Activated CD8-positive, alpha-beta memory T cell treated with anti-CD3 and anti-CD28 coated beads for 4 hours (primary cell): Measurements from ENCODE around the gene TMEM51.

ENCODE experiments used
- DNase-seq, 2 donors: peaks; one replicate each; pipeline ENCODE4 v3.0.0-alpha.2; 2020; ENCODE audit warnings: low read depth in 2 of 2

TMEM51 gene

DNA sequence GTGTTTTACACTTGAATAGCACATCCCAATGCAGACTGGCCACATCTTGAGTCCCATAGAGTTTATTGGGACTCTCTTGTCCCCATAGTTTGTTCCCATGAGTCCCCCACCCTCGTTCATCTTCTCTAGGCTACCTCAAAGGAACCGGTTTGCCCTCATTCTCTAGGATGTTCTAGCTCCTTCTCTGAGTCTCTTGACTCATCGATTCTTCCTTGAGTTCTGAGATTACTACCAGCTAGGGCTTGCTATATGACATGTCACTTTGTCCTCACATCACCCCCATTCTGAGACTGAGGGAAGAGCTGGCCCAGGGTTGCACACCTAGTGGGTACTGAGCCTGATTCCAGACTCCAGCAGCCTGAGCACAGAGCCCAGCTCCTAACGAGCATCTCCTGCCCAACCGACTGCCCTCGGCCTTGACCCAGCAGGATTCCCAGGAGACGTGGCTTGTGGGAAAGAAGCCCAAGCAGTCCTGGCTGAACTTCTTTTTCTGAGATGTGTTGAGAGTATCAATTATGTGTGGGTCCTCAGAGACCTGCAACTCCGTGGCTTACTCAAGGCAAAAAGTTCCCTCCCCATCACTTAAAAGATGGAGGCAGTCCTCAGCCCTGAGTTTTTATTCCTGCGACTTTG, 42.0 kb downstream of the TMEM51 start:
- no peak for DNase-seq

DNA sequence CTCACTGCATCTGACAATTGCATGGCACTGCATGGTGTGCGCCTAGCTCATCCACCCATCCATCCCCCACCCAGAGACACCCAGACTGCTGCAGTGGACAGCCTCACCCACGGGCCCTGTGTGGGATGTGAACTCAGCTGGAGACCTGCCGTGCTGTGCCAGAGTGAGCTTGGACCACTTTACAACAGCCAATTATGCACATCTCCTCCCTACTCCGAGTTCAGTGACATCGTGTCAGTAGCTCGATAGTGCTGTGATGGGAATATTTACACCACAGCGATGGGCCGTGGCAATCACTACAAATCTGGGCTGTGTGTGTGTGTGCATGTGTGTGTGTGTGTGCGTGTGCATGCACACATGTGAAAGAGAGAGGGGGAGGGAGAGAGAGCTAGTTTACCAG, 42.5 kb downstream of the TMEM51 start:
- no peak for DNase-seq

DNA sequence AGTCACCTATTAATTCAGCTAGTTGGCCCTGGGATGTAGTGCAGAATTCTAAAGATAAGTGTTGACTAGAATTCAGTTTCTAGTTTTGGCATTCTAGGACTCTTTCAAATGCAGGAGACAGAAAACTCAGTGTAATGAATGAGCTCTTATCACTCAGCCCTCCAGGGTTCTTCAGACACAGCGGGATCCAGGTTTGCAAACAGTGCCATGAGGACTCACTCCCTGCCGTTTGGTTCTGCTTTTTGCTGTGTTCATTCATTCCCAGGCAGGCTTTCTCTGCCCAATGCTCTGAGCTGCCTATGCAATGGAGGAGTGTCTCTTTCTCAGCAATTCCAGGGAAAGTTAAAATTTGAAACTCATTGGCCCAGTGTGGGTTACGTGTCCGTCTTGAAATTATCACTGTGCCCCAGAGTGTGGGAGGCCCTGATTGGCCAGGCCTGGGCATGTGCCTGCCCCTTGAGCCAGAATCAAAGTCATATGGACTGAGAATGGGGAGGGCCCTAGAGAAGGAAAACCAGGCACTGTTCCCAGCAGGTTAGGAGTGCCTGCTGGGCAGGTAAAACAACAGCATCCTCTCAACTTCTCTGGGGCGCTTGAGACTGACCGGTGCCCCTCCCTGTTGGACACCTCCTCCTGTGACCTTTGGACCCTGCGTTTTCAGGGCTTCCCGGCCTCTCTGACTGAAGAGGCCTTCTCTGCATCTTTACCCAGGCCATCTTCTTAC, 43.4 kb downstream of the TMEM51 start:
- no peak for DNase-seq

DNA sequence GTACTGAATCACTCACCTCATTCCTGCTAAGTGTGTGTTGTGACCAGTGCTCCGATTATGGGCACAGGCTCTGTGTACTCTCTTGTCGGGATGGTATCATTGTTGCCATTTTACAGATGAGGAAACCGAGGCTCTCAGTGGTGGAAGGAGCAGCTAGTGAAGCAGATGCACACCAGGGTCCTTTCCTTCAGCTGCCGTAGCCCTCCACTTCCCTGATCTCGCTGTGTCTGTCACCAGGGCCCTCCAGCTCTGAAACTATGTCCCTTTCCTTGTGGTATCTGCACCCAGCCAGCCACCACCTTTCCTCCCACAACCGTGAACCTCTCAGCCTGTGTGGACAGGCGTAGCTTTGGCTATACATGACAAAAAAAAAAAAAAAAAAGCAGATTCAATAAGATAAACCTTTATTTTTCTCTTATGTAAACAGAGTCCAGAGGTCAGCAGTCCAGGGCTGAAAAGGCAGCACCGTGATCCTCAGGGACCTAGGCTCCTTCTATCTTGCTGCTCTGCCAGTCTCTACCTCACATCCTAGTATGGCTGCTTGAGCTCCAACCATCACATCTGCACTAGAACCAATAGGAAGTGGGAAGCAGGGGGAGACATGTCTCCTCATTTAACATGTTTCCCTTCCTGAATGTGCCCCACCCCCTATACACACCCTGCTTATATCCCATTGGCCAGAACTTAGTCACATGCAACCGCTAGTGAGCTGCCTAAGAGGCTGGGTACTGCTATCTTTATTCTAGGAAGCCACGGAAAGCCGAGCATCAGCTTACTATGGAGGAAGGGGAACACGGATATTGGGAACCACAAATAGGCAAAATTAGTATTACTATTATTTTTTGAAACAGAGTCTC, 44.3 kb downstream of the TMEM51 start:
- DNase-seq, result no peak

DNA sequence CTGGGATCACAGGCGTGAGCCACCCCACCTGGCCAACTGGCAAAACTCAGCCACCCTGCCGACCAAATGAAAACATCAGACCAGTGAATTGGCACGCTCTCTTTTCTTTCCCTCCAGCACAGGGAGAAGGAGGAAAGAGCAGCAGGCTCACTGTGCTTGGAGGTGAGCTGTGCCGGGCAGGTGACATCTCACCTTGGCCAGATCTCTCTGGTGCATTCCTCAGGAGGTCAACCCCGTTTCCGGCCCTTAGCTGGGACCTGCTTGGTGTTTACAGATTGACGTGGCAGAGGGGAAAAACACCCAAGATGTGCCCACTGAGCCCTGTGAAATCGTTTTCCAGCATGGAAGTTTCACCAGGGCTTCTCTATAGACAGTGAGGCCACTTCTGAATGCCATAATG, 45.1 kb downstream of the TMEM51 start:
- no peak for DNase-seq

DNA sequence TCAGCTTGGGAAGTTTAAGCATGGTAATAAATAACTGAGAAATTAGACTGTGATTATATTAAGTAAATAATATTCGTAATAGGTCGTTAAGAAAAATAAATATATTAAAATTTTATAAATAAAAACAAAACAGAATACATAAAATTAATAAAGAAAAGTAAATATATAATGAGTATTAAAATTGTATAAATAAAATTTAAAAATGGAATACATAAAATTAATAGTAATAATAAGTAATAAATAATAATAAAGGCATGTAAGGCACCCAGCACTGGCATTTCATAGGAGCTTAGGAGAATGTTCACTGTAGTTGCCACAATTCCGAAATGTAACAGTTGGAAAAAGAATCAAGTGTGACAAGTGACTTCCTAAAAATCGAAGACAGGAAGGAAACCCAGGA, 47.7 kb downstream of the TMEM51 start:
- DNase-seq, result no peak

DNA sequence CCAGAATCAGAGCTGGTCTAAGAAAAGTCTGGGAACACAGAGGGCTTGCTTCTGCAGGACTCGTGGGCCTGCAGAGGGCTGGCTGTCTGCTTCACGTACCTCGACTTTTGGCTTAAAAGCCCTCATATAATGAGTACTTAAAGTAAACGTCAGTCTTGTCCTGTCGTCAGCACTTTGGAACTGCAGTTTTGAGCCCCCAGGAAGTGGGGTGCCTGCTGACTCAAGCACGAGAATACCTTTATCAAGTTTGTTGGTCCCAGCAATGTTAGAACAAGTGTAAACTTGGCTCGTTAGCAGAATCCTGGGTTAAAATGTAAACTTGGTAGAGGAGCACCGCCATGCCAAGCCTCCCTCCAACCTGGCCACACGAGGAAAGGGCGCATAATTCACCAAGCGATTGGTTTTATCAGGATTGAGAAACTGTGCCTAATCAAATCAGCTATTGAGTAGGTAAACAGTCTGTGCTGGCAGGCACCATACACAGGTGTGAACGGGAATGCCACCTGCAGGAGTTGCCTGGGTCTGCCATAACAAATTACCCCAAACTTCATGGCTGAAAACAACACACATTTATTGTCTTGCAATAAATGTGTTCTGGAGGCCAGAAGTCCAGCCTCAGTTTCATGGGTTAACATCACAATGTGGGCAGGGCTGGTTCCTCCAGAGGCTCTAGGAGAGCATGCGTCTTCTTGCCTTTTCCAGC, 48.5 kb downstream of the TMEM51 start:
- no peak for DNase-seq

DNA sequence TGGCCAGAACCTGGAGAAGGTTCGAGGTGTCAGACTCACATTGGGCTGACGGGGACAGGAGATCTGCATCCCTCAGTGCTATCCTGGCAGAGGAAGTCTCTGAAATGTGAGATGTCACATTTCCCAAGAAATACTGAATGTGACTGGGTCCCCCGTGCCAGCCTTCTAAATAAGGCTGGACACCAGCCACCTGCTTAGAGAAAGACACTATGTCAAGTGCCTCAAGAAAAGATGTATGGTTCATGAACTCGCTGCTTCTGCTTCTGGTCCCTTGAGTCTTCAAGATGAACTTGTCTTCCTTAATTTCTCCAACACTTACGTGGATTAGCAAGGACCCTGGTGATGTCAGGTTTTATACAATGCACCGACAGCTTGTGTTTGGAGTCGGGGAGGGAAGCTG, 51.4 kb downstream of the TMEM51 start:
- no peak for DNase-seq

DNA sequence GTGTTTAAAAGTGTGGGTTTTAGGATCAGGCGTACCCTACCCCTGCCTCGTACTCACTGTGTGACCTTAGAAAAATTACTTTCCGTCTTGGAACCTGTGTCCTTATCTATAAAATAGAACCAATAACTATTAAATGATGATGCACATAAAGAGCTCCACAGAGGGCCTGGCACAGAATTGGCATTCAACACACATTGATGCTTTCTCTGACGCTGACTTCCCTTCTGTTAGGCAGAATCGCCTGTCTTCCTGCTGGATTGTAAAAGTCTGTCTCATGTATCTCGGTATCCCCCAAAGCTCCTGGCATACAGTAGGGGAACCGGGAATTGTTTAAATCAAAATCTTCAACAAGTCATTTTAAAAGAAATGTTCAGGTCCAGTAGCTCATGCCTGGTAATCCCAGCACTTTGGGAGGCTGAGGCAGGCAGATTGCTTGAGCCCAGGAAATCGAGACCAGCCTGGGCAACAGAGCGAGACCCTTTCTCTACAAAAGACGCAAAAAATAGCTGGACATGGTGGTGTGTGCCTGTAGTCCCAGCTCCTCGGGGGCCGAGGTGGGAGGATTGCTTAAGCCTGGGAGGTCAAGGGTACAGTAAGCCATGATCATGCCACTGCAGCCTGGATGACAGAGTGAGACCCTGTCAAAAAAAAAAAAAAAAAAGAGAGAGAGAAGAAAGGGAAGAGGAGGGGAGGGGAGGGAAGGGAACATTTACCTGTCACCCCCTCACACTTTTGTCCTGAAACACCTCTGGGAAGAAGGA, 52.2 kb downstream of the TMEM51 start:
- DNase-seq, result no peak

DNA sequence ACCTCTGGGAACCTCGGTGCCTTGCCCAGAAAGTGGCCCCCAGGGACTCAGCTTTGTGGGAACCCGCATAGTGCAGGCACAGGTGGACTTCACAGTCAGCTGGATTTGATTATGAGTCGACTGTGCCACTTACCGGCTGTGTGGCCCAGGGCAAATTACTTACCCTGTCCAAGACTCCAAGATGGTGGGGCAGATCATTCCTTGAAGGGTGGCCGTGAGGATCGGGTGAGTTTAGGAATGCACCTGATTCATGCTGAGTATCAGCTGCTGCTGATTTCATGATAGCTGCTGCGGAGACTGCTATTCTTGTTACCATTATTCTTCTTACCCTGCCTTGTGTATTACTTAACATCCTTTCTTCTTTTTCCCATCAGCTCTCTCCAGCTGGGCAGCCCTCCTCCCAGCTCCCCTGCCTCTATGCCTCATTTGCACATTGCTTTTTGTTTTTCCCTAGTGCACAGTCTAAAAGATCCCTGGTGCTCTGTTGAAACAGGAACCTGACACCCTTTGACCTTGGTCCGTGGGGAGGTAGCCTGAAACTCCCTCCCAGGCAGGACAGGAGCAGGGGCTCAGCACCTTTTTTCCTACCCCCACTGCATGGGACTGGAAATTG, 53.0 kb downstream of the TMEM51 start:
- DNase-seq, result no peak

DNA sequence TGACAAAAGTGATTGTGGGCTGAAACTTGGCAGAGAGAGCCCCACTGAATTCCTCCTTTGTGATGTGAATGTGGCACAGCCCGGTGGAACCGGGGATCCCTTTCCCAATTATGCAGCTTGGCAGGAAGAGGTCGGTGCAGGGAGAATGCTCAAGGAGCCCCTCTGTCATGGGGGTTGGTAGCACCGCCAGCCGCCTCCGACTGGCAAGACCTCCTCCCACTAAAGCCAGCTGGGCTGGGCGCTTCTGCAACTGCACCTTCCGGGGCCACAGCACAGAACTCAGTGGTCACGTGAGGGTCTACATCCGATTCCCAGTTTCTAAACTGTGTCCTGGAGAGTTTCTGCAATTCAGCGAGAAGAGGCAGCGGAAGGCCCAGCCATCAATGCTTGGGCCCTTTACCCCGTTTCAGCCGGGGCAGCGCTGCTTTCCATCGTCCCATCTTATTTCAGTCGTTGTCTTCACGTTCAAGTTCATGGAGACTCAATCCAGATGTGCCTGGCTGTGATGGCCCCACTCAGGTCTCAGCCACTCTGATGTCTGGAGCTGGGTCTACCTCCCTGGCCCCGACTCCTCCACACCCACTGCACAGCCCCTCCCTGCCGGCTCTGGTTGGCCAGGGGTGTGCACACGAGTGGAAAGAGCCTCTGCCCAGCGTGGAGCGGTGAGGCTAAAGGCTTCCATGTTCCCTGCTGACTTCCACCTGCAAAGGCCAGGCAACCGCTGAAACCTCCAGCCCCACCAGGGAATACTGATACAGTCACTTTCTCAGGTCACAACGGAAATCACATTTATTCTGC, 53.7 kb downstream of the TMEM51 start:
- DNase-seq, result no peak

DNA sequence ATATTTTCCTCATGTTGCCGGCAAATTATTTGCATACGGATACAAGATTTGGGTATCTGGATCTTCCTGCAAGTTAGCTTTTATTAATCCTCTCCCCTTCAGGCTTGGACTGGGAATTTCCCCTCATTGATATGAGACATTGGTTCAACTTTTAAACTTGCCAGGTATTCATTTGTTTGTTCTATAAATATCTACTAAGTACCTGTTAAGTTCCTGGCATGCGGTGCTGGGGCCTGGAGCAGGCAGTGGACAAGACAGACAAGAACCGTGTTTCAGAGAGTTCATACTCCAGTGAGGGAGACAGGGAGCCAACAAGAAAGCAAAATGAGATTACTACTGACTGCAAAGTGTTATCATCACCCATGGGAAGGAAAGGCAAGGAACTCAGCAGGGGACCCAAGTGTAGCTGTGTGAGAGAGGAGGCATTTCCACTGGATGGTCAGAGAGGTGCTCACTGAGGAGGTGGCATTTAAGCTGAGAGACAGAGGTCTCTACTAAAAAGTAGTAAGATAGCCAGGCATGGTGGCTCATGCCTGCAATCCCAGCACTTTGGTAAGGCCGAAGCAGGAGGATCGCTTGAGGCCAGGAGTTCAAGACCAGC, 54.4 kb downstream of the TMEM51 start:
- no peak for DNase-seq

DNA sequence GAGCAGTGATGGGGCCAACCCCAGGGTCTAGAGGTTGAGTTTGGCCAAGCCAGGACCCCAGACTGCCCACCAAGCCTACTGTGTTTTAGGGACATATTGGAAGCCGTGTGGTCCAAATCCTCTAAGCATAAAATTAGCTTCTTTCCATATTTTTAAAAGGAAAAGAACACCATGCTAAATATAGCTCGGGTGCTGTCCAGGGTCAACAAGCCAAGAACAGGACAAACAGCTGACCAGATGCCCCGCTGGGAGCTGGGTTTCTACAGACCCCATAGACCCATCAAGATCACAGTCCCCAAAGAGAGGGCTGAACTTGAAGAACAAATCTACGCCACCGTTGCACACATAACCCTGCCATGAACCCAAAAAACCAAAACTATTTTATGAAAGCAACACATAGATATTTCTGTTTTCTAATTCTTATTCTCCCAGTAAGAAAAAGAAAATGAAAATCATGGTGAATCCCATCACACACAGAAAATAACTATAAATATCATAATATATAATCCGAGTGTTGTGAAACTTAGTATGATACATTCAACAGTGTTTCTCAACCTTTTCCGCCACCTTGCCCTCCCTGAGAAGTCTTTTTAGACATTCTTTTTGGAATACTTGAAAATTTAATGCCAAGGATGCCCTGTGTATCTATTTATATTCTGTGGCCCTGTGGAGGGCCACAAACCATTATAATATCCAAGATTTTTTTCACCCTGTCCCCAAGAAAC, 57.3 kb downstream of the TMEM51 start:
- no peak for DNase-seq

DNA sequence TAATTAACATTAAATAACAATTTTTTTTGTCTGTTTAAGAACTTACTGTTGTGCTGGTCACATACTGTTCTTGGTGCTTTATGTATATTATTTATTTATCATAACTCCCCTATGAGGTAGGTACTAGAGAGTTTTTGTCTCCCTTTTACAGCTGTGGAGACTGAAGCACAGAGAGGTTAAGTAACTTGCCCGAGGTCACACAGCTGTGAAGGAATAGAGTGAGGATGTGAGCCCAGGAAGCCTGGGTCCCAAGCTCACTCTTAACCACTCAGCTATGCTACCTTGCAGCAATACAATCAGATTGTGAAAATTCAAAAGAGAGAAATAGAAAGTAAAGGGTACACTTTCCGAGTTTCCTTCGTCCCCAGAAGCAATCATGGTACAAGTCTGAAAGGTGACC, 57.9 kb downstream of the TMEM51 start:
- no peak for DNase-seq

DNA sequence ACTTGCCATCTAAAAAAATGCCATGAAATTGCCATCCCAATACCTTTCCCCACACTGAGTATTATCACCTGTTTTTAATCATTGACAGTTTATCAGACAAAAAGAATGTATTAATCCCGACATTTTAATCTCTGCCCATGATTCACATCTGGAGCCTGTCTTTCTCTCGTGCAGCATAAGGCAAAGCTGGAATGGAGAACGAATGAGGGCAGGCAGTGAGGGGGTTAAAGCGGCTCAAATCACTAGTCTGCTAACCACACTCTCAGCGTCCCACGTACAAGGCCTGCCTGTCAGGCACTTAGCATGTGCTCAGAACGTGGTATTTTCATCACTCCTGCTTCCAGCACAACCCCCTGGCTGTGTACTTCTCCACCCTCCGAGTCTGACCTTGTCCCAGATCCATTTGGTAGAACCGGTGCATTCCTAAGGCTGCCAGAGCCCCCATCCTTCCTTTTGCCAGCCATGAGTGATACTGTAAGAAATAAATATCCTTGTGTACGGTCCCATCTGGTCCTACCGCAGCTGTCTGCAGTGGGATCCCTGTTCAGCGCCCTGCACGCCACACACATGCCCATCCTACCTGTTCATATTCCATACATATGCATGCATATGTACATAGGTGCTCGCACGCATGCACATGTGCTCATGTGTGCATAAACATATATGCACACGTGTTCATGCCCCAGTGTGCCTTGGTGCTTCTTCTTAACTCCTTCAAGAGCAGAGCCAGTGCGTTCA, 58.8 kb downstream of the TMEM51 start:
- DNase-seq, result no peak

DNA sequence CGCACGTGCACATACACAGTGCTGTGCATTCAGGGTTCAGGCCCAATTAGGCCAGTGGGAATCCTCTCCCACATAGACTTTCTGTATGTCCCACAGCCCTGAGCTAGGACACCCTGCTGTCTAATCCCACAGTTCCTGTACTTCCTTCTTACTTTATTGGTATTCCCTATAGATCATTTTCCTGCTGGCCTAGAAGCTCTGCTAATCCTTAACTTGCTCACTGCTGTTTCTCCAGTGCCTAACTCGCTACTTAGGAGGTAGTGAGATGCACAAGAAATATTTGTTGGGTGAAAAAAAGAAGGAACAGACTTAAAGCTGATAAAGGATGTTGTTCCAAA, 59.4 kb downstream of the TMEM51 start:
- no peak for DNase-seq

DNA sequence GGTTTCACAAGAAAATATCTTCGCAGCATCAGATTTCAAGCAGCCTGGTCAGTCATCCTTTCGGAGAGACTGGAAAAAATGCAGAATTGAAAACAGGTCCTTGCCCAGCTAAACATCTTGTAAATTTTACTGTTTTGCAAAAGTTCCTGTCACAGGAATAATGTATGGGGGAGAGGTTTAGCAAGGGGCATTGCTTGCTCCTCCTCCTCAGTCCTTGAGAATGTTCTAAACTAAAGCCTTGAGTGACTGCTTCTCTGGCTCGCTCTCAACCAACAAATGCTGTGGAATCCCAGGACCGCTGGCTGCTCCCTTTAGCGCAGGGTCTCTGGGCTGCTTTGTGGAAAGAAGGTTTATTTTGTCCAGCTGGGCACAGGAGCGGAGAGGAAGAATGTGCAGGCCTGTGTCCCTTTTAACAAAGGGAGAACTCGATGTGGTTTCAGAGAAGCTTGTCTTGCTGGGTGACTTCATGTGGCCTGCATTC, 59.8 kb downstream of the TMEM51 start:
- DNase-seq, result no peak

DNA sequence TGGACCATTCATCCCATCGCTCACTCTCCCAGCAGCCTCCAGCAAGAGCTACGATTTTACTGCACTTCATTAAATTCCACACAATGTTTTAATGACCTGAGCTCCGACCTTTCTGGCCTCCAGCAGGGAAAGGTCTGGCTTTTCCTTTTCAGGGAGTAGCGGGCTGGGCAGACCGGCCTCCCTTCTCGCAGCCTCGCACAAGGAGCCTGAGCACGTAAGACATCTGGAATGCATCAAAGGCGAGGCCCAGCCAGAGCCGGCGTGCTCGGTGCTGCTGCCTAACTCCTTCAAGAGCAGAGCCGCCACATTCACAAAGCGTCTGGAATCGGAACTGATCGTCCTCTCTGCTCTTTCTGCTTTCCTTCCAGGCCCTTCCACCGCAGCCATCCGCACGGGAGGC, 61.0 kb downstream of the TMEM51 start:
- no peak for DNase-seq
